Measurements from ENCODE around the gene NAGLU.

DNA sequence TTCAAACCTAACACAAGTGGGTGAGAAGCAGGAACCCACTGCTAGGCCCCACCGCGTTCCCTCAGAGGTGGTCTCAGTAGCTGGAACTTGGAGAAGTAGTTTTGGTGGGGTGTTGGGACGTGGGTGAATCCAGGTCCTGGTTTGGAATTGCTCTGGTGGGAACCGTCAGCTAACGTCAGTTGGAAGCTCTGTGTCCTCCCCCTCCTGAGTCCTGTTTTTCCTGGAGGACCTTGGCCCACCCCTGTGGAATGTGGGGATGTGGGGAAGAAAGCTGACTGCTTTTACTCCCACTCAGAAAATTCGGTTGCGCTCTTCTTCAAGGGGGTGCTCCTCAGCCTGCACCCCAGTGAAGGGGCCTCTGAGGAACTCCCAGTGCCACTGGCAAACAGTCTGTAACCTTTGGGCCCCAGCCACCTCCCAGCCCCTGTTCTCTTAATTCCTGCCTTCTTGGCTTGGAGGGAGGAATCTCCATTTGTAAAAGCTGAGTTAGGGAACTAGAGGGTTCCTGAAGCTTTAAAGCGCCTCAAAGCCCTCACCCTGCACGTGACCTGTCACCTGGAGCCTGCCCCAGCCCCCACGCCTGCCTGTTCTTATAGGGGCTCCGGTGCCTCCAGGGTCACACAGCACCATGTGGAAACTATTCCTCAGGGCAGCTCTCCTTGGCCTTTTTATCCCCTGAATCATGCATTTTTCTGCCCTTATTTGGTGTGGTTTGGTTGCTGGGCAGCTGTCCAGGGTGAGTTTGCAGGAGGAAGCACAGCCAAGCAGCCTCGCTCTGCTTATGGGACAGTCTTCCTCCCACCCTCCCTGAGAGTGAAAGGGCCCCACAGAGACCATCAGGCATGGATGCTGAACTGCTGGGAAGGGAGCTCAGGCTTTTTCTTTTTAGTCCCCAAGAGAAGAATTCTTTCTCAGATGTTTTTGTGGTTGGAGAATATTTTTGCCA, 16.2 kb upstream of the NAGLU start:
- TF ChIP-seq RAD21 (conservative IDR thresholded peaks at IDR 0.05 in 1 of 2, IDR thresholded peaks at IDR 0.05 in 1 of 2) (no peak; a peak in 1 of 5 replicates), CTCF (IDR thresholded peaks at IDR 0.05) (no peak), CHD2 (IDR thresholded peaks at IDR 0.05; ENCODE audit: low read length, partially characterized antibody) (no peak), CEBPB (IDR thresholded peaks at IDR 0.05) (peak in 1 of 2 experiments; percentile 62; a peak in 1 of 4 replicates), NFE2L2 (conservative IDR thresholded peaks at IDR 0.05; ENCODE audit: low read length) (no peak)

All from A549 (cell line).